Neural progenitor cell (in vitro differentiated cells): ENCODE data around the gene MYO15A. TPM values are rescaled to one million over a fixed set of nuclear protein-coding genes. Genes with fewer than 3 reads are reported as not detected.

Experiments used
- DNase-seq: peaks from one replicate; pipeline ENCODE4 v3.0.0-alpha.2; 2016; ENCODE audit warnings: low spot score
- H2AFZ ChIP-seq: fragments of 200-600 bp; sonication (generic); replicated peaks from 2 replicates; pipeline ENCODE4 v1.6.1; 2016; ENCODE audit warnings: antibody characterized with exemption
- H3F3A ChIP-seq: fragments of 200-600 bp; sonication (generic); 2 replicates; pipeline ENCODE4 v1.6.1; 2016; ENCODE audit warnings: antibody characterized with exemption, low read depth
- H3K27ac ChIP-seq: fragments of 200-600 bp; sonication (generic); 2 replicates; pipeline ENCODE4 v1.5.1; 2016; ENCODE audit warnings: mild to moderate bottlenecking
- H3K27me3 ChIP-seq: fragments of 200-600 bp; sonication (generic); 2 replicates; pipeline ENCODE4 v1.6.1; 2016; ENCODE audit warnings: mild to moderate bottlenecking, moderate library complexity
- H3K36me3 ChIP-seq: fragments of 200-600 bp; sonication (generic); 2 replicates; pipeline ENCODE4 v1.5.1; 2016
- H3K4me1 ChIP-seq: fragments of 200-600 bp; sonication (generic); 2 replicates; pipeline ENCODE4 v1.6.1; 2016; ENCODE audit warnings: mixed run types
- H3K4me2 ChIP-seq: fragments of 200-600 bp; sonication (generic); 2 replicates; pipeline ENCODE4 v1.6.1; 2016
- H3K4me3 ChIP-seq: fragments of 200-600 bp; sonication (generic); 2 replicates; pipeline ENCODE4 v1.5.1; 2016
- H3K79me2 ChIP-seq: fragments of 200-600 bp; sonication (generic); 2 replicates; pipeline ENCODE4 v1.6.1; 2016; ENCODE audit warnings: low read depth
- H3K9ac ChIP-seq: fragments of 200-600 bp; sonication (generic); 2 replicates; pipeline ENCODE4 v1.6.1; 2016
- H3K9me3 ChIP-seq: fragments of 200-600 bp; sonication (generic); 2 replicates; pipeline ENCODE4 v1.5.1; 2016; ENCODE audit warnings: low read depth
- H4K20me1 ChIP-seq: fragments of 200-600 bp; sonication (generic); 2 replicates; pipeline ENCODE4 v1.6.1; 2016; ENCODE audit warnings: low read depth
- H3K27ac Mint-ChIP-seq: 3 replicates; pipeline ENCODE4 v1.8.0; 2021; ENCODE audit warnings: mixed read lengths
- H3K27me3 Mint-ChIP-seq: 2 replicates; pipeline ENCODE4 v1.8.0; 2022; ENCODE audit warnings: low read depth, mild to moderate bottlenecking, inconsistent platforms, moderate library complexity, mixed read lengths; ENCODE audit not compliant: insufficient read depth
- H3K36me3 Mint-ChIP-seq: 3 replicates; pipeline ENCODE4 v1.8.0; 2021; ENCODE audit warnings: mixed read lengths
- H3K4me1 Mint-ChIP-seq: 3 replicates; pipeline ENCODE4 v1.8.0; 2021; ENCODE audit warnings: mixed read lengths
- H3K4me3 Mint-ChIP-seq: 3 replicates; pipeline ENCODE4 v1.8.0; 2021; ENCODE audit warnings: mild to moderate bottlenecking, moderate library complexity, mixed read lengths
- H3K9me3 Mint-ChIP-seq: 3 replicates; pipeline ENCODE4 v1.8.0; 2020; ENCODE audit warnings: mixed read lengths
- EZH2 ChIP-seq: fragments of 200-600 bp; sonication (generic); IDR thresholded peaks from 2 replicates; pipeline ENCODE4 v1.6.1; 2017; ENCODE audit warnings: antibody characterized with exemption, mild to moderate bottlenecking, moderate library complexity
- EZH2phosphoT487 ChIP-seq: fragments of 200-600 bp; sonication (generic); IDR thresholded peaks from 2 replicates; pipeline ENCODE4 v1.6.1; 2017; ENCODE audit warnings: antibody characterized with exemption
- total RNA-seq: library from RNA; depleted of rRNA; stranded (reverse); fragments of >200 nt; gene quantifications from 2 replicates; pipeline ENCODE4 v1.2.3, GENCODE V29; 2015; ENCODE audit warnings: low replicate concordance
- TF ChIP-seq, protein P1 (sequence below): fragments of 200-600 bp; sonication (generic); IDR thresholded peaks from 2 replicates; pipeline ENCODE4 v1.5.1; 2017; ENCODE audit warnings: antibody characterized with exemption, mild to moderate bottlenecking

The MYO15A gene
- total RNA-seq, 1 donor from 2014 or later = 1.2 TPM

DNA sequence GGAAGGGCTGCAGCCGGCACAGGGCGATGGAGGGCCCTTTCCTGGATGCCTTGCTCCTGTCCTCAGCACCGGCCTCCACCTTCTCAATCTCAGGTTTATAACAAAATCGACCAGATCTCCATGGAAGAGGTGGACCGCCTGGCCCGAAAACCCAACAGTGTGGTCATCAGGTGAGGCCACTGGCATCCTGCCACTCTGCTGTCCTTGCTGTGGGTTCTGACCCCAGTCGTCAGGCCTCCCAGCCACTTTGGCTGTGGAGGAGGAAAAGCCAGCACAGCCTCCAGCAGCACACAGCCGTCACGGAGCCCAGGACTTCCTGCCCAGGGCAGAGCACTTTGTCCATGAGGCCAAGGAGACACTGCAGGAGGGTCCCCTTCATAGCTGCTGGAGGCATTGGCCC is 6.7 kb upstream of the MYO15A start:
- H3K4me3 Mint-ChIP-seq = no peak overlapping the region
- Histone ChIP-seq H3K4me3 (no peak overlapping the region), H3F3A (no peaks in the 10 kb centered on the region), H4K20me1 (no peaks in the 10 kb centered on the region), H3K79me2 (no peaks in the 10 kb centered on the region), H3K4me1 (no peaks in the 10 kb centered on the region), H3K4me2 (no peak overlapping the region), H3K27me3 (no peaks in the 10 kb centered on the region), H3K9me3 (no peaks in the 10 kb centered on the region), H3K9ac (no peak overlapping the region), H3K27ac (no peak overlapping the region), H2AFZ (no peak overlapping the region), H3K36me3 (no peaks in the 10 kb centered on the region)
- TF ChIP-seq, protein P1, sequence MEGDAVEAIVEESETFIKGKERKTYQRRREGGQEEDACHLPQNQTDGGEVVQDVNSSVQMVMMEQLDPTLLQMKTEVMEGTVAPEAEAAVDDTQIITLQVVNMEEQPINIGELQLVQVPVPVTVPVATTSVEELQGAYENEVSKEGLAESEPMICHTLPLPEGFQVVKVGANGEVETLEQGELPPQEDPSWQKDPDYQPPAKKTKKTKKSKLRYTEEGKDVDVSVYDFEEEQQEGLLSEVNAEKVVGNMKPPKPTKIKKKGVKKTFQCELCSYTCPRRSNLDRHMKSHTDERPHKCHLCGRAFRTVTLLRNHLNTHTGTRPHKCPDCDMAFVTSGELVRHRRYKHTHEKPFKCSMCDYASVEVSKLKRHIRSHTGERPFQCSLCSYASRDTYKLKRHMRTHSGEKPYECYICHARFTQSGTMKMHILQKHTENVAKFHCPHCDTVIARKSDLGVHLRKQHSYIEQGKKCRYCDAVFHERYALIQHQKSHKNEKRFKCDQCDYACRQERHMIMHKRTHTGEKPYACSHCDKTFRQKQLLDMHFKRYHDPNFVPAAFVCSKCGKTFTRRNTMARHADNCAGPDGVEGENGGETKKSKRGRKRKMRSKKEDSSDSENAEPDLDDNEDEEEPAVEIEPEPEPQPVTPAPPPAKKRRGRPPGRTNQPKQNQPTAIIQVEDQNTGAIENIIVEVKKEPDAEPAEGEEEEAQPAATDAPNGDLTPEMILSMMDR = no peak
- TF ChIP-seq EZH2phosphoT487 (no peak), EZH2 (no peak)
- H3K27ac Mint-ChIP-seq = no peak overlapping the region
- H3K27me3 Mint-ChIP-seq = peaks cover under 1% of the 10 kb centered on the region
- DNase-seq = no peak
- H3K4me1 Mint-ChIP-seq = no peaks in the 10 kb centered on the region
- peaks cover 10% of the 10 kb centered on the region for H3K36me3 Mint-ChIP-seq
- no peaks in the 10 kb centered on the region for H3K9me3 Mint-ChIP-seq

DNA sequence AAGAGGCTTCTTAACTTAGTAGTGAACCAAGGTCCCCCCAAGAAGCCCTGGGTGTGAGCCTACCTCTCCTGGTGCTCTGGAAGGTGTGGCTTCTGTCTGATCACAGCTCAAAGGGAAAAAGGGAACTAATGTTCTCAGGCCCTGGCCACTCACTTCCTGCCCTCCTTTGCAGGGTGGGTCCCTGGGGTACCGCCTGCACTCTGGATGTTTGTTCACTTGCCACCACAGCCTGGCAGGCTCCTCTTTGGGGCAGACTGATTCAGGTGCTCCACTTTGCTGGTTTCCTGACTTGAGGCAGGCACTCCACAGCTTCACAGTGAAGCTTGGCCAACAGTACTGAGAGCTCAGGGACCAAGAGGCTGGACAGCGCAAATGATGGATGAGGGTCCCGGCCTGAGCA is 5.9 kb upstream of the MYO15A start:
- peaks cover 2% of the 10 kb centered on the region for H3K27me3 Mint-ChIP-seq
- Histone ChIP-seq H3K36me3 (no peaks in the 10 kb centered on the region), H4K20me1 (no peaks in the 10 kb centered on the region)

DNA sequence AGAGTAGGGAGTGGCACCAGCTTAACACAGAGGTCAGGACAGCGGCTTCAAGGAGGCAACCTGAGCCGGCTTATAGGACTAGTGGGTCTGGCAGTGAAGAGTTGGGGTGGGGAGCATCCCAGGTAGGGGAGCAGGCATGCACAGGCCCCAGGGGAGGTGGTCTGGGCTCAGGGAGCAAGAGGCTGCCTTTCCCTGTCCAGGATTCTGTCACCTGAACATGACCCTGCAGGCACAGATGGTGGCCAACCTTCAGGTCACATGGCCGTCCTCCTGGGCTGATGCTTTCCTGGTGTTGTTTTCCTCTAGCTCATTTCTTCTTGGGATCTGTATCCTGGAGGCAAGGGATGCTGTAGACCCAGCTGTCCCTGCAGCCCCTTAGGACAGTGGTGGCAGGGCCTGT is 3.5 kb upstream of the MYO15A start:
- Histone ChIP-seq H3K9me3 (no peaks in the 10 kb centered on the region), H3K4me2 (no peak overlapping the region), H3K27ac (no peak overlapping the region), H3K36me3 (no peaks in the 10 kb centered on the region), H3K9ac (no peak overlapping the region), H2AFZ (no peak overlapping the region), H3K79me2 (no peaks in the 10 kb centered on the region), H3K27me3 (no peaks in the 10 kb centered on the region), H3K4me3 (no peak overlapping the region), H3F3A (no peaks in the 10 kb centered on the region), H4K20me1 (no peaks in the 10 kb centered on the region), H3K4me1 (no peaks in the 10 kb centered on the region)
- Mint-ChIP-seq H3K9me3 (no peaks in the 10 kb centered on the region), H3K27me3 (peaks cover 4% of the 10 kb centered on the region), H3K36me3 (peaks cover 8% of the 10 kb centered on the region), H3K27ac (peak overlapping the region; percentile 42), H3K4me3 (no peak overlapping the region), H3K4me1 (peaks cover 11% of the 10 kb centered on the region)
- no peak for DNase-seq
- TF ChIP-seq, protein P1 = no peak
- no peak for TF ChIP-seq EZH2phosphoT487

More for the DNA sequence above, 5.9 kb upstream of the MYO15A start:
- no peak overlapping the region for H3K4me2 ChIP-seq
- no peaks in the 10 kb centered on the region for H3K79me2 ChIP-seq
- H3K9ac ChIP-seq = no peak overlapping the region
- no peaks in the 10 kb centered on the region for H3K27me3 ChIP-seq
- no peaks in the 10 kb centered on the region for H3K4me1 ChIP-seq
- no peak overlapping the region for H3K4me3 Mint-ChIP-seq
- no peak overlapping the region for H3K27ac ChIP-seq
- H3K36me3 Mint-ChIP-seq = peaks cover 12% of the 10 kb centered on the region
- TF ChIP-seq EZH2 = no peak
- no peak for TF ChIP-seq EZH2phosphoT487
- TF ChIP-seq, protein P1 = no peak
- DNase-seq = no peak
- H3K4me1 Mint-ChIP-seq = no peaks in the 10 kb centered on the region
- H3K9me3 Mint-ChIP-seq = no peaks in the 10 kb centered on the region
- no peak overlapping the region for H2AFZ ChIP-seq
- no peak overlapping the region for H3K4me3 ChIP-seq
- no peaks in the 10 kb centered on the region for H3F3A ChIP-seq
- H3K9me3 ChIP-seq = no peaks in the 10 kb centered on the region
- H3K27ac Mint-ChIP-seq = no peak overlapping the region

DNA sequence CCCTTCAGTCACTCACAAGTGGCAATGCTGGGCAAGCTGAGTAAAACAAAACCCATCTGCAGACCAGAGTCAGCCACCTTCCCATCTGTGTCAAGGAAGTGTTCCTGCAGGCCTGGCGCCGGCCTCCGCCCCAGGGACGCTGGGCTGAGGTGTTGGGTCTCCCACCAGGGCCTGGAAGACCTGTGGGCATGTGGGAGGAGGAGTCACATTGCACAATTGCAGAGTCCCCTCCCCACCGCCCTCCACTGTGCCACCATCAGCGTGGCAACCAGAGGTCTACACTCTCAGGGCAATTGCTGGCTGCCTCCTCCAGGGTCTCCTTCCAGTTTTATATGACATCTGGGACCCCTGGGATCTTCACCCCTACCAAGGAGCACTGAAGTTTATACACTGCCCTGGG is 3.0 kb upstream of the MYO15A start:
- H3K4me3 ChIP-seq = no peak overlapping the region
- no peaks in the 10 kb centered on the region for H3K27me3 ChIP-seq
- Mint-ChIP-seq H3K9me3 (no peaks in the 10 kb centered on the region), H3K4me3 (no peak overlapping the region), H3K27ac (no peak overlapping the region), H3K4me1 (peaks cover 14% of the 10 kb centered on the region), H3K36me3 (peaks cover 8% of the 10 kb centered on the region), H3K27me3 (peaks cover 4% of the 10 kb centered on the region)
- no peaks in the 10 kb centered on the region for H3K36me3 ChIP-seq
- no peaks in the 10 kb centered on the region for H3F3A ChIP-seq
- no peaks in the 10 kb centered on the region for H3K4me1 ChIP-seq
- no peak overlapping the region for H3K4me2 ChIP-seq
- TF ChIP-seq EZH2 = no peak
- TF ChIP-seq, protein P1 = no peak
- no peak for TF ChIP-seq EZH2phosphoT487
- no peaks in the 10 kb centered on the region for H3K79me2 ChIP-seq
- H3K9ac ChIP-seq = no peak overlapping the region
- no peaks in the 10 kb centered on the region for H4K20me1 ChIP-seq
- no peak overlapping the region for H2AFZ ChIP-seq
- H3K9me3 ChIP-seq = no peaks in the 10 kb centered on the region
- no peak for DNase-seq
- no peak overlapping the region for H3K27ac ChIP-seq
